IMR-90 (cell line): ENCODE measurements around the gene KLHL40. TPM values are rescaled to one million over a fixed set of nuclear protein-coding genes. Genes with fewer than 3 reads are reported as not detected.

ENCODE experiments used
- ATAC-seq: fragments of 200-7000 bp; cut with Tn5 transposase; 2 replicates; pipeline ENCODE4 v1.9.1; 2020; ENCODE audit warnings: low read depth, mild to moderate bottlenecking, moderate library complexity
- BruUV-seq: library from RNA; stranded (reverse); fragments of 400-500 nt; replicated peaks from 2 replicates; lab custom pipeline; 2021; lab: Mats Ljungman, UMichigan
- CTCF ChIA-PET: fragments of 300-600 bp; formaldehyde crosslinking; extraction: SDS; loops from one replicate; lab custom pipeline; 2021; ENCODE audit warnings: antibody characterized with exemption; lab: Yijun Ruan, JAX
- POLR2A ChIA-PET: fragments of 300-600 bp; sonication (Branson Sonifier 250); formaldehyde crosslinking; loops from one replicate; lab custom pipeline; 2022; ENCODE audit warnings: antibody characterized with exemption; ENCODE audit not compliant: unreplicated experiment; lab: Charles Lee
- DNase-seq: peaks from one replicate; pipeline ENCODE4 v3.0.0; 2013
- H2AFZ ChIP-seq: replicated peaks from 2 replicates; pipeline ENCODE3; 2013; ENCODE audit warnings: low read length, mild to moderate bottlenecking; ENCODE audit not compliant: poor library complexity
- H2AK5ac ChIP-seq: 2 replicates; pipeline ENCODE4 v1.6.1; 2013; ENCODE audit warnings: low read depth, low read length, inconsistent platforms
- H2AK9ac ChIP-seq: replicated peaks from 2 replicates; pipeline ENCODE3; 2013; ENCODE audit warnings: mild to moderate bottlenecking, low read depth, low read length, moderate library complexity; ENCODE audit not compliant: poor library complexity
- H2BK120ac ChIP-seq: 2 replicates; pipeline ENCODE4 v1.6.1; 2013; ENCODE audit warnings: low read depth, low read length, inconsistent platforms
- H2BK15ac ChIP-seq: 3 replicates; pipeline ENCODE4 v1.6.1; 2013; ENCODE audit warnings: low read depth, low read length, inconsistent platforms
- H2BK20ac ChIP-seq: 2 replicates; pipeline ENCODE4 v1.6.1; 2013; ENCODE audit warnings: low read depth, mild to moderate bottlenecking, inconsistent platforms, low read length, moderate library complexity
- H2BK5ac ChIP-seq: 2 replicates; pipeline ENCODE4 v1.6.1; 2013; ENCODE audit warnings: mild to moderate bottlenecking, low read depth, low read length, inconsistent platforms; ENCODE audit not compliant: poor library complexity, severe bottlenecking
- H3K14ac ChIP-seq: replicated peaks from 2 replicates; pipeline ENCODE4 v1.6.1; 2013; ENCODE audit warnings: low read depth, low read length, inconsistent platforms
- H3K18ac ChIP-seq: 2 replicates; pipeline ENCODE4 v1.6.1; 2013; ENCODE audit warnings: low read depth, low read length, control low read depth
- H3K23ac ChIP-seq: 2 replicates; pipeline ENCODE4 v1.6.1; 2013; ENCODE audit warnings: low read depth, low read length, inconsistent platforms
- H3K27ac ChIP-seq: 2 replicates; pipeline ENCODE4 v1.5.1; 2013; ENCODE audit warnings: mild to moderate bottlenecking, control low read depth, low read length; ENCODE audit not compliant: insufficient read depth
- H3K27me3 ChIP-seq: 2 replicates; pipeline ENCODE4 v1.6.1; 2013; ENCODE audit warnings: low read length; ENCODE audit not compliant: control insufficient read depth, insufficient read depth
- H3K36me3 ChIP-seq: 2 replicates; pipeline ENCODE4 v1.6.1; 2013; ENCODE audit warnings: low read length, mixed read lengths; ENCODE audit not compliant: control insufficient read depth, insufficient read depth
- H3K4ac ChIP-seq: 2 replicates; pipeline ENCODE4 v1.6.1; 2013; ENCODE audit warnings: low read depth, low read length, inconsistent platforms
- H3K4me1 ChIP-seq: 2 replicates; pipeline ENCODE4 v1.6.1; 2013; ENCODE audit warnings: low read length, mixed read lengths; ENCODE audit not compliant: control insufficient read depth, insufficient read depth
- H3K4me2 ChIP-seq: 2 replicates; pipeline ENCODE4 v1.6.1; 2013; ENCODE audit warnings: low read depth, mild to moderate bottlenecking, control low read depth, low read length, moderate library complexity
- H3K4me3 ChIP-seq: 2 replicates; pipeline ENCODE4 v1.5.1; 2013; ENCODE audit warnings: low read depth, mild to moderate bottlenecking, control low read depth, low read length, moderate library complexity; ENCODE audit not compliant: insufficient read depth
- H3K56ac ChIP-seq: 2 replicates; pipeline ENCODE4 v1.6.1; 2013; ENCODE audit warnings: low read length, inconsistent platforms; ENCODE audit not compliant: insufficient read depth; ENCODE audit errors: extremely low read depth
- H3K79me1 ChIP-seq, 2 experiments: 2 replicates each; pipeline ENCODE4 v1.6.1; 2013; ENCODE audit warnings: low read length in 2 of 2, inconsistent platforms in 1 of 2, low read depth in 1 of 2
- H3K9ac ChIP-seq: 2 replicates; pipeline ENCODE4 v1.6.1; 2013; ENCODE audit warnings: low read depth, low read length, control low read depth
- H3K9me1 ChIP-seq: 2 replicates; pipeline ENCODE4 v1.6.1; 2013; ENCODE audit warnings: low read length, inconsistent platforms; ENCODE audit not compliant: insufficient read depth
- H3K9me3 ChIP-seq: 2 replicates; pipeline ENCODE4 v1.6.1; 2013; ENCODE audit warnings: low read length; ENCODE audit not compliant: control insufficient read depth, insufficient read depth
- H4K20me1 ChIP-seq: 2 replicates; pipeline ENCODE4 v1.6.1; 2013; ENCODE audit warnings: low read length, inconsistent platforms; ENCODE audit not compliant: insufficient read depth
- H4K5ac ChIP-seq: 2 replicates; pipeline ENCODE4 v1.6.1; 2013; ENCODE audit warnings: mild to moderate bottlenecking, low read depth, low read length, control low read depth
- H4K8ac ChIP-seq, 2 experiments: 2 replicates each; pipeline ENCODE4 v1.6.1; 2013; ENCODE audit warnings: low read depth in 2 of 2, low read length in 2 of 2, control low read depth in 1 of 2, inconsistent platforms in 1 of 2
- H4K91ac ChIP-seq: 2 replicates; pipeline ENCODE4 v1.6.1; 2013; ENCODE audit warnings: low read depth, low read length, inconsistent platforms; ENCODE audit not compliant: insufficient read depth
- CTCF ChIP-seq: conservative IDR thresholded peaks from 2 replicates; pipeline ENCODE4 v1.5.1; 2012; ENCODE audit warnings: mild to moderate bottlenecking, low read depth, low read length, improper control_type of control experiment
- FOS ChIP-seq: fragments of 150-350 bp; IDR thresholded peaks from 2 replicates; pipeline ENCODE4 v1.6.1; 2016; ENCODE audit warnings: low read depth, low read length
- MAFK ChIP-seq: IDR thresholded peaks from 2 replicates; pipeline ENCODE4 v1.6.1; 2012; ENCODE audit warnings: low read depth, low read length, improper control_type of control experiment
- MXI1 ChIP-seq: IDR thresholded peaks from 2 replicates; pipeline ENCODE4 v1.6.1; 2012; ENCODE audit warnings: low read depth, mild to moderate bottlenecking, low read length, moderate library complexity, borderline replicate concordance
- NFE2L2 ChIP-seq: fragments of 150-350 bp; IDR thresholded peaks from 2 replicates; pipeline ENCODE4 v1.6.1; 2016; ENCODE audit warnings: low read depth, mild to moderate bottlenecking, low read length
- RAD21 ChIP-seq: IDR thresholded peaks from 2 replicates; pipeline ENCODE4 v1.6.1; 2012; ENCODE audit warnings: low read length, improper control_type of control experiment
- RCOR1 ChIP-seq: IDR thresholded peaks from 2 replicates; pipeline ENCODE4 v1.6.1; 2012; ENCODE audit warnings: mild to moderate bottlenecking, low read length, improper control_type of control experiment; ENCODE audit not compliant: insufficient replicate concordance
- RFX5 ChIP-seq: IDR thresholded peaks from 2 replicates; pipeline ENCODE4 v1.8.0; 2012; ENCODE audit warnings: low read depth, mild to moderate bottlenecking, low read length, moderate library complexity
- WGBS, 2 experiments: methylation state at CpG; one replicate each; pipeline versions ENCODE4 v1.1.5 to v1.1.7; 2013; ENCODE audit warnings: missing lambda C conversion rate in 2 of 2; ENCODE audit not compliant: insufficient read length in 1 of 2; ENCODE audit errors: extremely low coverage in 2 of 2; 5-methylcytosine and 5-hydroxymethylcytosine counted together
- dilution Hi-C: fragments of 300-500 bp; cut with HindIII; formaldehyde crosslinking; loops from one replicate; pipeline ENCODE4 v1.14.3; 2018; ENCODE audit warnings: low sequenced_read_pairs; ENCODE audit not compliant: unreplicated experiment
- in situ Hi-C: fragments of 300-500 bp; cut with MboI; formaldehyde crosslinking; loops from 3 replicates; pipeline ENCODE4 v1.14.3; 2019; ENCODE audit warnings: low sequenced_read_pairs, inconsistent platforms, mixed read lengths
- intact Hi-C: fragments of 100-400 bp; cut with micrococcal nuclease; formaldehyde crosslinking; loops from 2 replicates; pipeline ENCODE4 v1.10.0; 2022
- polyA plus RNA-seq, 3 experiments: library from polyadenylated mRNA; depleted of rRNA; stranded (reverse); fragments of >200 nt; gene quantifications; 2 replicates each; pipeline ENCODE4 v1.2.3, GENCODE V29; 2012; ENCODE audit warnings: low replicate concordance in 1 of 3
- total RNA-seq: library from RNA; depleted of rRNA; stranded (reverse); fragments of >200 nt; gene quantifications from 2 replicates; pipeline ENCODE4 v1.2.3, GENCODE V29; 2012
- TF ChIP-seq, protein P1 (sequence below): fragments of 150-350 bp; IDR thresholded peaks from 2 replicates; pipeline ENCODE4 v1.6.1; 2017; ENCODE audit warnings: mild to moderate bottlenecking, antibody characterized with exemption, low read length, low read depth

Gene KLHL40
- total and polyA plus RNA-seq, 2 of the 4 experiments (the other 2 are of a cell fraction) = not detected

- ChIA-PET POLR2A (no interaction called here), CTCF (no interaction called here)
- Histone ChIP-seq H3K18ac (no peak overlapping the region), H3K9me3 (no peaks in the 10 kb centered on the region), H3K4me2 (no peak overlapping the region), H3K56ac (no peak overlapping the region), H3K23ac (no peak overlapping the region), H3K4me3 (no peak overlapping the region), H3K4me1 (no peaks in the 10 kb centered on the region), H2BK20ac (no peak overlapping the region), H2AFZ (peak overlapping the region; percentile 30), H2BK15ac (no peak overlapping the region), H4K8ac (no peak overlapping the region), H3K36me3 (no peaks in the 10 kb centered on the region), H2AK9ac (no peak overlapping the region), H3K27ac (no peak overlapping the region), H4K20me1 (no peaks in the 10 kb centered on the region), H3K9me1 (no peaks in the 10 kb centered on the region), H2BK5ac (no peak overlapping the region), H4K5ac (no peak overlapping the region), H3K4ac (no peak overlapping the region), H2BK120ac (no peak overlapping the region), H4K91ac (no peak overlapping the region), H3K27me3 (peaks cover 83% of the 10 kb centered on the region), H3K9ac (no peak overlapping the region), H3K14ac (no peak overlapping the region), H2AK5ac (no peak overlapping the region), H3K79me1 (no peaks in the 10 kb centered on the region)
- DNase-seq (no peak), ATAC-seq (no peak)
- in situ Hi-C loops (no loop called here), dilution Hi-C loops (no loop called here), intact Hi-C loops (no loop called here)
- TF ChIP-seq RFX5 = no peak
- no peak for TF ChIP-seq NFE2L2
- TF ChIP-seq MAFK = no peak
- no peak for TF ChIP-seq MXI1
- no peak for TF ChIP-seq RAD21
- TF ChIP-seq, protein P1, sequence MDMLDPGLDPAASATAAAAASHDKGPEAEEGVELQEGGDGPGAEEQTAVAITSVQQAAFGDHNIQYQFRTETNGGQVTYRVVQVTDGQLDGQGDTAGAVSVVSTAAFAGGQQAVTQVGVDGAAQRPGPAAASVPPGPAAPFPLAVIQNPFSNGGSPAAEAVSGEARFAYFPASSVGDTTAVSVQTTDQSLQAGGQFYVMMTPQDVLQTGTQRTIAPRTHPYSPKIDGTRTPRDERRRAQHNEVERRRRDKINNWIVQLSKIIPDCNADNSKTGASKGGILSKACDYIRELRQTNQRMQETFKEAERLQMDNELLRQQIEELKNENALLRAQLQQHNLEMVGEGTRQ = no peak
- no peak for TF ChIP-seq CTCF
- TF ChIP-seq FOS = no peak
- TF ChIP-seq RCOR1 = no peak
- WGBS, 2 experiments = 60% methylated on average over 4 of the region's 13 CpGs; no CpG with 5 or more reads in 1 of the 2 experiments
- BruUV-seq = no TSS peak
These were observed 6.7 kb downstream of the KLHL40 start for GRCh38 chr3:42691816-42692666.
